ENCODE measurements around the gene RAPGEFL1. TPM values are rescaled to one million over a fixed set of nuclear protein-coding genes. Genes with fewer than 3 reads are reported as not detected.
A peak's percentile ranks its signal among the peaks of the same experiment; 100 is the strongest.
"Not testable (repeated sequence)": the region's sequence is repeated elsewhere in the genome, so short reads cannot be mapped to it uniquely, and the experiment has no call there.

Gene RAPGEFL1
- total RNA-seq, 1 donor from 2014 or later: 17.0 TPM

GRCh38 chr17:40218006-40218739, 40.9 kb downstream of the RAPGEFL1 start:
- no peak for DNase-seq

- DNase-seq: peak; percentile 93
Observed at GRCh38 chr17:40218740-40219593, 41.7 kb downstream of the RAPGEFL1 start, which contains the start of gene WIPF2. Gene WIPF2 (plus strand): TSS chr17:40219304. CDS start chr17:40256460, 37,156 bp downstream.

GRCh38 chr17:40219594-40220338, 42.5 kb downstream of the RAPGEFL1 start:
- peak; percentile 31 for DNase-seq

GRCh38 chr17:40224718-40225550, 47.7 kb downstream of the RAPGEFL1 start:
- no peak for DNase-seq

- DNase-seq: not testable (repeated sequence)
Observed at GRCh38 chr17:40229146-40229545, 51.9 kb downstream of the RAPGEFL1 start.

GRCh38 chr17:40230670-40231069, 53.4 kb downstream of the RAPGEFL1 start:
- no peak for DNase-seq

GRCh38 chr17:40231928-40232327, 54.7 kb downstream of the RAPGEFL1 start:
- DNase-seq: not testable (repeated sequence)

- no peak for DNase-seq
Observed at GRCh38 chr17:40241252-40241834, 64.1 kb downstream of the RAPGEFL1 start.

GRCh38 chr17:40242774-40243173, 65.5 kb downstream of the RAPGEFL1 start:
- no peak for DNase-seq

GRCh38 chr17:40243761-40244160, 66.5 kb downstream of the RAPGEFL1 start:
- no peak for DNase-seq

GRCh38 chr17:40244255-40244654, 67.0 kb downstream of the RAPGEFL1 start:
- no peak for DNase-seq

Small RNAs within 50 kb of the gene (small RNA-seq; reads per million reads assigned to genes)
- gene MIR6867: not detected

Other genes with a start within 250 kb of the RAPGEFL1 start
- 51.2 TPM for gene ORMDL3, start 249.9 kb upstream of the RAPGEFL1 start, total RNA-seq
- gene LRRC3C, start 249.7 kb upstream of the RAPGEFL1 start, total RNA-seq: not detected
- gene GSDMA, start 214.5 kb upstream of the RAPGEFL1 start, total RNA-seq: not detected
- gene PSMD3, start 196.7 kb upstream of the RAPGEFL1 start, total RNA-seq: 69.1 TPM
- 0.16 TPM for gene CSF3, start 162.0 kb upstream of the RAPGEFL1 start, total RNA-seq
- gene MED24, start 123.1 kb upstream of the RAPGEFL1 start, total RNA-seq: 72.5 TPM
- gene THRA, start 114.5 kb upstream of the RAPGEFL1 start, total RNA-seq: 91.1 TPM
- gene NR1D1, start 76.9 kb upstream of the RAPGEFL1 start, total RNA-seq: 0.78 TPM
- 89.2 TPM for gene MSL1, start 55.5 kb upstream of the RAPGEFL1 start, total RNA-seq
- gene CASC3, start 36.9 kb upstream of the RAPGEFL1 start, total RNA-seq: 43.8 TPM
- 8.0 TPM for gene WIPF2, start 41.8 kb downstream of the RAPGEFL1 start, total RNA-seq
- gene CDC6, start 110.4 kb downstream of the RAPGEFL1 start, total RNA-seq: 1.6 TPM
- 7.2 TPM for gene RARA, start 131.7 kb downstream of the RAPGEFL1 start, total RNA-seq
- gene GJD3, start 187.3 kb downstream of the RAPGEFL1 start, total RNA-seq: 0.31 TPM
- gene TOP2A, start 240.4 kb downstream of the RAPGEFL1 start, total RNA-seq: 24.0 TPM